Activated CD8-positive, alpha-beta memory T cell treated with anti-CD3 and anti-CD28 coated beads, Interleukin-2, amount 50 U/mL, for 48 hours (primary cell): Measurements from ENCODE around the gene CLIC5.

ENCODE experiments used
- DNase-seq: peaks from one replicate; pipeline ENCODE4 v3.0.0-alpha.2; 2020

The CLIC5 gene

GRCh38 chr6:45922728-45923351 is 92.8 kb downstream of the CLIC5 start:
- peak; percentile 72 for DNase-seq

DNA sequence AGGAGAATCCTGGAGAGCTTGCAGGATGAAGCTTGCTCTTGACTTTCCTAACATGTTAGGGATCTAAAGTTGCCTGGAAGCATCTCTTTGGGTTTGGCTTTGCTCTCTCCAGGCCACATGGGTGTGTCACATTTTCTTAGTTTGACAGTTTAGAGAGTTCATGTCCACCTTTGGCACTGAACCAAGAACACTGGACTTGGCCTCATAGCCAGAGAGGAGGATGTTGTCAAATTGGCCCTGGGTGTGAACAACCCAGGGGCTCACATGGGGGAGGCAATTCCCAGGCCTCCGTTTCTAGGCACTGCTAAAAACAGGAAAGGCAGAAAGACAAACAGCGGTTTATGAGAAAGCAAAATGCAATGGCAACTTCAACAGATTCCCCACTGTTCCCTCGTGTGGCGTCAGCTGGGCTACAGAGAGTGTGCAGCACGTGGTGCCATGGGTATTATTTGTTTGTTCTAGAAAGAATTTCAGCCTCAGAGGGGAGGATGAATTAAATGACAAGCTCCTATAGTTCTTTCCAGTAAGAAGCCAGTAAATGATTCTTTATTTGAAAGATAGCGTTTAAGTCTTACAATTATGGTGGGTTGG is 93.9 kb downstream of the CLIC5 start:
- no peak for DNase-seq

GRCh38 chr6:45920819-45921511 is 94.7 kb downstream of the CLIC5 start:
- no peak for DNase-seq

DNA sequence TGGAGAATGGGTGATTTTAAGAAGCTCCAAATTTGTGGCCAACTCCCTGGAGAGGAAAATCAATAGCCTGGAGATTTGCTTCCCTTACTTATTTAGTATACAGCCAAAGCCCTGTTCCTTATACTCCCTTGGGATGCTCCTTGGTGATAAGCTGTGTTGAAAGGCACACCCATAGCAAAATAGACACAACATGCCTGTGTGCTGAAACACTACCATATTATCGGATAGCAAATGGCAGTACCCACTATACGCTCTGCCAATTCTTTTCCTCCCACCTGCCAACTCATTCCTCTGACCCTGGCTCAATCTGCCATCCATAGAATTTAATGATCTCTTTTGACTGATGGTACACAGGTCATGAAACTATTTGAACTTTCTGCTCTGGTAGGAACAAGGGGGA is 98.2 kb downstream of the CLIC5 start:
- DNase-seq: no peak

GRCh38 chr6:45916692-45917091 is 99.0 kb downstream of the CLIC5 start:
- DNase-seq: no peak

GRCh38 chr6:45915780-45916468 is 99.7 kb downstream of the CLIC5 start:
- DNase-seq: no peak

- DNase-seq: no peak
Observed at GRCh38 chr6:45911691-45912090, 104.0 kb downstream of the CLIC5 start.

DNA sequence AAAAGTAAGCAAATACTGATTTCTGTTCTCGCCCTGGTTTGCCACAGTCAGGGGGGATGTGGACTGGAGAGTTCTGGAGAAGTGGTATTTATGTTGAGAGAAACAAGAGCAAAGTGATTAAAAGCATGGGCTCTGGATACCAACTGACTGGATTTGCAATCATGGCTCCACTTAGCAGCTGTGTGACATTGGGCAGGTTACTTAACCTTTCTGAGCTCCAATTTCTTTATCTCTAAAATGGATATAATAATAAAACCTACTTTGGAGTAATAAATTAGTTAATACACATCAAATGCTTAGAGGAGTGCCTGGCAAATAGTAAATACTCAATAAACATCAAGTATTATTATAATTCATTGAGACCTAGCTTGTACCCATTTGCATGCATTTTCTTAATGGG is 111.7 kb downstream of the CLIC5 start:
- DNase-seq: no peak

DNA sequence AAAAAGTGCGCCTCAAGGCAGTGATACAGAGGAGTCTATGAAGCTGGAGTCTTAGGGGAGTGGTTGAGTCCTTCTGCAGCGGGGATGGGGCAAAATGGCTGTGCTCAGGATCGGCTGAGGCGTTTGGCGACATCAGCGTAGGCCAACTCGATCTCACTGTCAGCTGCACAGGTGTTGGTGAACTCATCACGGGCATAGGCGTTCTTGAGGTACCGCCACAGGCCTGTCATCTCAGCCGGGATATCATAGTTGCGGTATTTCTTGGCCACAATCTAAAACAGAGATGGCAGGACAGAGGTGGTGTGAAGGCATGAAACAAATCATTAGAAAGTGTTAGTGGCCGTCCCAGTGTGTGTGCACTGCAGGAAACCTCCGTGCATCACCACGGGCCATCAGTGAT is 112.7 kb downstream of the CLIC5 start:
- no peak for DNase-seq

GRCh38 chr6:45901767-45902650 is 113.7 kb downstream of the CLIC5 start:
- no peak for DNase-seq

- DNase-seq: no peak
Observed at GRCh38 chr6:45900808-45901752, 114.6 kb downstream of the CLIC5 start.

DNA sequence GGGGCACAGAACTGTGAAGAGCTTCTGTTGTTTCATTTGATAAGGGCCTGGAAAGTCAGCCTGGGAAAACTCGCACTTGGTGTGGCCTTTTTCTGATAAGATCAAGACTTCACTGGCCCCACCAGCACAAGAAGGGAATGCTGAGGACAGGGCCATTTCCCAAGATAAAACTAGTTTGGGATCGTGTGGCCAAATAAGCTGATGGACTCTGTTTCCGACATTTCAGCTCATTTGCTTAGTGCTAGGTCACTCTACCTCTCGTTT is 116.0 kb downstream of the CLIC5 start:
- no peak for DNase-seq

GRCh38 chr6:45898941-45899682 is 116.5 kb downstream of the CLIC5 start:
- no peak for DNase-seq

DNA sequence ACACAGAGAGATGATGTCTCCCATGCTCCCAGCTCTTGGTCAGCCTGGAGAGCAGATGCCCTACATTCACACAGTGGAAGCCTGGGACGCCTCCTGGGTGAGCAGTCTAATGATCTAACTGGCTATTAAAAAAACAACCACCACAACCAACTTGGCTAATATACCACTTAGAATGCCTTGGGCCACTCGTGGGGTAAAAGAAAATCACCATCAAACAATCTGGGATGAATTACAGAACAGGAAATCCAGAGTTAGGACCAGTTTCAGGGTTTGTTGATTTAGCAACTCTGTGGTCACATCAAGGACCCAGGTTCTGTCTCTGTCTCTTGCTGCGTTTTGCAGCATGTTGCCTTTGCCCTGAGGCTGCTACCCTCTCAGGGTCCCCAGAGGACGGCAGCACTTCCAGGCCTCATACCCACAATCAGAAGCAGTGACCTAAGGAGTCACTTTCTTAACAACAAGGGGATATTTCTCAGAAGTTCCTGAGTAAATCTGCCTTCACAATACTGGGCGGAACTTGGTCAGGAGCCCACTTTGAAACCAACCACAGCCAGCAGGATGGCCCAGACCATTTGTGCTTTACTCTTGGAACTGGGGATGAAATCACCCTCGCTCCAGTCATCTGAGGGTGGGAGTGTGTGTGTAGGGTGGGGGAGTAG is 118.7 kb downstream of the CLIC5 start:
- DNase-seq: no peak

- no peak for DNase-seq
Observed at GRCh38 chr6:45895569-45895968, 120.1 kb downstream of the CLIC5 start.

GRCh38 chr6:45892696-45893245 is 122.9 kb downstream of the CLIC5 start:
- no peak for DNase-seq

DNA sequence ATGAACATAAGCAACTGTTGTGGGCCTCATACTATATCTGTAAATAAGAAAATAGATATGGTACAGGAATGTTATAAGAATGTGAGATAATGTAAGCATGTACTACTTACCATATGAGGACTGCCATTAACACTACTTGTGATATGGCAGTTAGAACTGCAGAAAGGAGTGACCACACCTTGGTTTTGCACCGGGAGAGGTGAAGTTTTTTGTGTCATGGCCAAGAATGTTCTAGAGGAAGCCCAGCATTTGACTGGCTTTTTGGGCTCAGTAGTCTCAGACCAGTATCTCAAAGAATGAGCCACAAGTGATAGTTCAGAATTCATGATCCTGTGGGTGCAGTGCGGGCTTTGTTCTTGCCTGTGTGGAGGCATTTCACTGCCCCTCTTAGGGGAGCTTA is 123.5 kb downstream of the CLIC5 start:
- DNase-seq: no peak

DNA sequence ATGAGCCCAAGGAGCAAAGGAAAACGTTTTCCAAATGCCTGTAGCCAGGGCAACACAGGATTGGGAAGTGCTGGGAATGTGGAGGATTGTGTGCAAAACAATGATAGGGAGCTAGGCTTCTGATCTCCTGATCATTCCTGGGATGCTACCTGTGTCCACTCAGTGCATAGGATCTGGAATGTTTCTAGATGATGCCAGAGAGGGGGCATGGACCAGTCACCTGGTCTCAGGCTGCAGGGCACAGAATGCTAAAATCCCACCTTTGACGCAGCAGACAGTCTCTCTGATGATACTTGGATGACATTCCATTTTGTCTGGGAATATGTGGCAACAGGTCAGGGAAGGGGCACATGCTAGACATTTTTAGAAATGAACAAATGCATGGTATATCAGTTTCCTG is 128.9 kb downstream of the CLIC5 start:
- DNase-seq: no peak

DNA sequence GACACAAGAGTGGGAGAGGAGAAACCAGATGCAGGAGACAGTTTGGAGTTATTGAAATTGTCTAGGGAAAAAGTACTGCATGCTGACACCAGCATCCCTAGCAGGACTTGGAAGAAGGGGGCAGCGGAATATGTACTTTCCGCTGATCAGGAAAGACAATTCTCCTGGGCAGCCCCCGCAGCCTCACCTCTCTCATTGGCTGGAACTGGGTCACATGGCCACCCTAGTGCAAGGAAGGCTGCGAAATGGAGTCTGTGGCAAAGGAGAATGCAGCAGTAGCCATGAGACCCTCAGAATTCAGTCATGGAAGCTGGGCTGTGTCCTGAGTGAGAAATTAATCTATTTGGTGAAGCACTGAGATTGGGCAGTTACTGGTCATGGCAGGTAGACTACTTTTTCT is 131.3 kb downstream of the CLIC5 start:
- no peak for DNase-seq

DNA sequence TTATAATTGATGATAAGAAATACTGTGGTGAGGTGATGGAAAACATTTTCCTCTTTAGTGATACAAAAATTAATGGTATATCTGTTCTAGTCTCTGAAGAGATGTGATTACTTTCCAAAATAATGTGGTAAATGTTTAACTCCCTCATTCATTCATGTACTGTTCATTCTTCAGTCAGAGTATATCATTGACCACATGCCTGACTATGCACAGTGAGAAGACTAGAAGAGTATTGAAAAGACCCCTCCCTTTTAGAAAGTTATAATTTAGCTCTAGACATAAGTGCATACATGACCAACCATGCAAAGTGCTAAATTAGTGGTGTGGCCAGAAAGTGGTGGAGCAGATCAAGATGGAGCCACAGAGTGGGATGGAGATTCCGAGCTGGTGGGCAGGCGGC is 133.0 kb downstream of the CLIC5 start:
- no peak for DNase-seq
